Body of pancreas (tissue), 4 donors: ENCODE measurements around the gene PHF21B. TPM values are rescaled to one million over a fixed set of nuclear protein-coding genes. Genes with fewer than 3 reads are reported as not detected.

ENCODE experiments used
- ATAC-seq: fragments of 150-250 bp; one replicate; pipeline ENCODE4 v1.9.1; 2016
- DNase-seq, 4 donors: peaks; one replicate each; pipeline ENCODE4 v3.0.0-alpha.2; 2019
- H3K27ac ChIP-seq, 4 donors: fragments of 200-600 bp; sonication (generic); 1 replicate in 3 of 4; 2 replicates in 1 of 4; pipeline versions ENCODE4 v1.5.1 to v1.6.1; 2016 to 2019; ENCODE audit warnings: mild to moderate bottlenecking in 1 of 4, mixed read lengths in 1 of 4, moderate library complexity in 1 of 4
- H3K27me3 ChIP-seq, 2 donors: fragments of 200-600 bp; sonication (generic); one replicate each; pipeline ENCODE4 v1.6.0; 2016; ENCODE audit warnings: mild to moderate bottlenecking in 1 of 2
- H3K36me3 ChIP-seq, 2 donors: fragments of 200-600 bp; sonication (generic); replicated peaks in 1 of 2; 2 replicates each; pipeline ENCODE4 v1.5.1; 2016; ENCODE audit warnings: low read depth in 2 of 2; ENCODE audit not compliant: insufficient read depth in 1 of 2
- H3K4me1 ChIP-seq: fragments of 200-600 bp; sonication (generic); one replicate; pipeline ENCODE4 v1.6.0; 2016
- H3K4me3 ChIP-seq, 2 donors: fragments of 200-600 bp; sonication (generic); 1 replicate in 1 of 2; 2 replicates in 1 of 2; pipeline ENCODE4 v1.5.1; 2016 to 2019
- H3K9me3 ChIP-seq, 3 donors: fragments of 200-600 bp; sonication (generic); 1 replicate in 2 of 3; 2 replicates in 1 of 3; pipeline ENCODE4 v1.5.1; 2016
- POLR2A ChIP-seq, 3 donors: fragments of 450-650 bp; IDR thresholded peaks; one replicate each; pipeline ENCODE4 v1.6.1; 2016; ENCODE audit warnings: antibody characterized with exemption in 3 of 3, mild to moderate bottlenecking in 2 of 3
- WGBS, 2 donors: methylation state at CpG; one replicate each; pipeline ENCODE4 v1.1.5; 2017; 5-methylcytosine and 5-hydroxymethylcytosine counted together
- intact Hi-C: fragments of 100-400 bp; cut with DNase I; formaldehyde crosslinking; loops from one replicate; pipeline ENCODE4 v1.15.1; 2023
- total RNA-seq, 2 donors: library from RNA; depleted of rRNA; stranded (reverse); fragments of >200 nt; gene quantifications; one replicate each; pipeline ENCODE4 v1.1.0, GENCODE V29; 2016
- TF ChIP-seq, protein P1 (sequence below), 7 experiments: fragments of 450-650 bp in 4 of 7; fragments of 200-600 bp in 3 of 7; sonication (generic) in 3 of 7; IDR thresholded peaks; one replicate each; pipeline ENCODE4 v1.5.1; 2016 to 2019; ENCODE audit warnings: antibody characterized with exemption in 7 of 7

The PHF21B gene
- total RNA-seq, 2 donors from 2014 or later, result under 0.01 TPM; not detected in 1

DNA sequence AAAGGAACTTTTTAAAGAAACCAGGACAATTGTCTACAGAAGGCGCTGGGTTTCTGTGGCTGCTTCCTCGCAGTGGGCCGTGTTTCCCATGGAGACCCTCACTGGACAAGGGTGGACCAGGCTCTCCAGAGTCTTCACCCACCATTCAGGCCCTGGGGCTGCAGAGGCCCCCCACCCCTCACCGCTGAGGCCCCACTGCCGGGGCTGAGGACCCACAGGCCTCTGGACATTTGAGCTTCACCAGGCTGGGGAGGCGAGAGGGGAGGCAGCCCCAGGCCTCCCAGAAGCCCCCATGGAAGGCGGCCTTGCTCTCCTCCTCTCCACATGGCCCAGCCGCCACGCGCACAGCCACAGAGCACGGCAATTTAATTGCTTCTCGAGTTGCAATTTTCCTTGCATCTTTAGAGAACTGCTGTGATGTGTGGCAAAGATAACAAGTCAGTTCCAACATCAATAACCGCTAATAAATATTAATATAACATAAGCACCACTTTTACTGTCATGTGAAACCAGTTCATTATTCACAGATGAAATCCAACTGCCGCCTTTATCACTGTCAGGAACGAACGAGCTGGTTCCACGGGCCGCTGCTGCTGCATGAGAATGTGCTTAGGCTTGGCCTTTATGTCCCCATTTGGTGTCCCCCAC, 81.0 kb downstream of the PHF21B start:
- WGBS, 2 donors, result 54 to 80% methylated on average over 7 to 18 of the region's 18 CpGs
- Histone ChIP-seq H3K36me3 (no peaks in the 10 kb centered on the region), H3K4me3 (no peak overlapping the region), H3K27me3 (no peaks in the 10 kb centered on the region), H3K27ac (no peak overlapping the region), H3K9me3 (peaks cover 0 to 9% (median 0%) of the 10 kb centered on the region in 3 donors), H3K4me1 (no peaks in the 10 kb centered on the region)
- no peak for TF ChIP-seq POLR2A (IDR thresholded peaks at IDR 0.05)
- TF ChIP-seq, protein P1, sequence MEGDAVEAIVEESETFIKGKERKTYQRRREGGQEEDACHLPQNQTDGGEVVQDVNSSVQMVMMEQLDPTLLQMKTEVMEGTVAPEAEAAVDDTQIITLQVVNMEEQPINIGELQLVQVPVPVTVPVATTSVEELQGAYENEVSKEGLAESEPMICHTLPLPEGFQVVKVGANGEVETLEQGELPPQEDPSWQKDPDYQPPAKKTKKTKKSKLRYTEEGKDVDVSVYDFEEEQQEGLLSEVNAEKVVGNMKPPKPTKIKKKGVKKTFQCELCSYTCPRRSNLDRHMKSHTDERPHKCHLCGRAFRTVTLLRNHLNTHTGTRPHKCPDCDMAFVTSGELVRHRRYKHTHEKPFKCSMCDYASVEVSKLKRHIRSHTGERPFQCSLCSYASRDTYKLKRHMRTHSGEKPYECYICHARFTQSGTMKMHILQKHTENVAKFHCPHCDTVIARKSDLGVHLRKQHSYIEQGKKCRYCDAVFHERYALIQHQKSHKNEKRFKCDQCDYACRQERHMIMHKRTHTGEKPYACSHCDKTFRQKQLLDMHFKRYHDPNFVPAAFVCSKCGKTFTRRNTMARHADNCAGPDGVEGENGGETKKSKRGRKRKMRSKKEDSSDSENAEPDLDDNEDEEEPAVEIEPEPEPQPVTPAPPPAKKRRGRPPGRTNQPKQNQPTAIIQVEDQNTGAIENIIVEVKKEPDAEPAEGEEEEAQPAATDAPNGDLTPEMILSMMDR (IDR thresholded peaks at IDR 0.05), result no peak
- intact Hi-C loops, result loop anchor here (10.0 kb wide), 1 partner anchor 56 kb away; no protein-coding TSS in a partner anchor
- DNase-seq (no peak), ATAC-seq (no peak)

DNA sequence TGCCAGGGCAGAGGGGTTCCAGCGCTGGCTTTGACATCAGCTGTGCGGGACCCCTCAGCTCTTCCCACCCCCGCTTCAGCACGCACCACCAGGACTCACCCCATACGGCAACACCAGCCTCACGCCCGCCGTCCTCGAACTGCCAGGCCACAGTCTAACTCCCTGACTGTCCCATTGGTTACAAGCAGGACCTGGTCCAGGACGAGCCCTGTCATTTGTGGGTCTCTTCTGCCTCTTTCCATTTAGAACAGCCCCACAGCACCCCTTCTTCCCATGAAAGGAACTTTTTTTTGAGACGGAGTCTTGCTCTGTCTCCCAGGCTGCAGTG, 81.7 kb downstream of the PHF21B start:
- H3K4me1 ChIP-seq, result no peaks in the 10 kb centered on the region
- TF ChIP-seq, protein P1 (IDR thresholded peaks at IDR 0.05), result no peak
- TF ChIP-seq POLR2A (IDR thresholded peaks at IDR 0.05), result no peak
- no peak overlapping the region for H3K4me3 ChIP-seq
- ATAC-seq (no peak), DNase-seq (no peak)
- H3K36me3 ChIP-seq, result no peaks in the 10 kb centered on the region
- intact Hi-C loops, result loop anchor here (10.0 kb wide), 1 partner anchor 57 kb away; no protein-coding TSS in a partner anchor
- H3K9me3 ChIP-seq, result peaks cover 0 to 9% (median 0%) of the 10 kb centered on the region in 3 donors
- no peaks in the 10 kb centered on the region for H3K27me3 ChIP-seq
- no peak overlapping the region for H3K27ac ChIP-seq
- 55 to 58% methylated on average over 11 of the region's 11 CpGs for WGBS, 2 donors

DNA sequence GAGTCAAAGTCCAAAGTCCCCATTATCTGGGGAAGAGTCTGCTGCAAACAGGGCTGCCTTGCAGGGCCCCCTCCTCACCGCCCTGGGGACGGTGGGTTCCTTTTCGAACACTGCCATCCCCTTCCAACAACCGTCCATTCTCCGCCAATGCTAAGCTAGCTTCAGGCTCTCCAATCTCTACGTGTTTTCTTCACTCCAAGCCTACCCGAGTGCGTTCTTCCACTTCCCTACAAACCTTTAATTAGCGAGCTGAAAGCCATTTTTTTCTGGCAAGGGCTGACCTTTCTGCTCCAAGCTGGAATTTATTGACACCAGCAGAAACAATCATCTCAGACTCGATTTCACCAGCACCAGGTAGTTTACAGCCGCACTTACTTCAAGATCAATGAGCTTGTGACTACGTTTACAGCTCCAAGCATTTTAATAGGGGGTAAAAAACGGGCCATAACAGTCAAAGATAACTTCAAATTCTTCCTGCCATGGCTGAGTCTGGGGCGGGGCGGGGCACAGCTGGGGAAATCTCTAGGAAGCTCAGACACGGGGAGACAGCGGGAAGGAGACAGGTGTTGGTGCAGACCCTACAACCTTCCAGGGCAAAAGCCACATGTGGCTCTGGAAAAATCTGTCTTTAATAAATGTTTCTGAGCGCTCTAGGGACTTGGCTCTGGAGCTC, 82.2 kb downstream of the PHF21B start:
- no peaks in the 10 kb centered on the region for H3K36me3 ChIP-seq
- peaks cover 0 to 9% (median 0%) of the 10 kb centered on the region in 3 donors for H3K9me3 ChIP-seq
- TF ChIP-seq, protein P1 (IDR thresholded peaks at IDR 0.05), result no peak
- no peak for TF ChIP-seq POLR2A (IDR thresholded peaks at IDR 0.05)
- no peak for DNase-seq
- H3K27me3 ChIP-seq, result no peaks in the 10 kb centered on the region
- 32 to 33% methylated on average over 18 of the region's 18 CpGs for WGBS, 2 donors
- H3K27ac ChIP-seq, result no peak overlapping the region
- H3K4me1 ChIP-seq, result no peaks in the 10 kb centered on the region
- no peak for ATAC-seq
- intact Hi-C loops, result loop anchor here (10.0 kb wide), 1 partner anchor 57 kb away; no protein-coding TSS in a partner anchor
- H3K4me3 ChIP-seq, result no peak overlapping the region

GRCh38 chr22:44926491-44927415, 83.1 kb downstream of the PHF21B start:
- no peak overlapping the region for H3K4me3 ChIP-seq
- no peak overlapping the region for H3K27ac ChIP-seq
- DNase-seq (no peak), ATAC-seq (no peak)
- no peaks in the 10 kb centered on the region for H3K36me3 ChIP-seq
- intact Hi-C loops, result loop anchor here (10.0 kb wide), 1 partner anchor 58 kb away; no protein-coding TSS in a partner anchor
- TF ChIP-seq POLR2A (IDR thresholded peaks at IDR 0.05), result no peak
- TF ChIP-seq, protein P1 (IDR thresholded peaks at IDR 0.05), result no peak
- no peaks in the 10 kb centered on the region for H3K27me3 ChIP-seq
- H3K4me1 ChIP-seq, result no peaks in the 10 kb centered on the region
- H3K9me3 ChIP-seq, result peaks cover 0 to 9% (median 0%) of the 10 kb centered on the region in 3 donors
- 70 to 77% methylated on average over 30 to 32 of the region's 32 CpGs for WGBS, 2 donors
